ENCODE data around the gene CCNY.
"Not testable (repeated sequence)": the region's sequence is repeated elsewhere in the genome, so short reads cannot be mapped to it uniquely, and the experiment has no call there.

CCNY gene

GRCh38 chr10:35412900-35413491, 76.7 kb downstream of the CCNY start:
- no peak for DNase-seq

- peak; percentile 47 to 54 for DNase-seq
These were observed 77.9 kb downstream of the CCNY start for GRCh38 chr10:35413985-35414861.

- DNase-seq: no peak
These were observed 79.2 kb downstream of the CCNY start for GRCh38 chr10:35415505-35415904.

- DNase-seq: no peak
These were observed 80.5 kb downstream of the CCNY start for GRCh38 chr10:35416619-35417312.

- no peak for DNase-seq
These were observed 81.0 kb downstream of the CCNY start for GRCh38 chr10:35417313-35417625.

GRCh38 chr10:35417795-35418194, 81.5 kb downstream of the CCNY start:
- DNase-seq: no peak

GRCh38 chr10:35418580-35418979, 82.3 kb downstream of the CCNY start:
- DNase-seq: not testable (repeated sequence)

GRCh38 chr10:35420044-35420443, 83.7 kb downstream of the CCNY start:
- no peak for DNase-seq

GRCh38 chr10:35420827-35421552, 84.7 kb downstream of the CCNY start:
- no peak for DNase-seq

- DNase-seq: no peak
These were observed 85.4 kb downstream of the CCNY start for GRCh38 chr10:35421553-35422178.

- no peak for DNase-seq
These were observed 85.9 kb downstream of the CCNY start for GRCh38 chr10:35422228-35422627.

GRCh38 chr10:35423505-35424306, 87.4 kb downstream of the CCNY start:
- DNase-seq: no peak

GRCh38 chr10:35424680-35425285, 88.5 kb downstream of the CCNY start:
- DNase-seq: no peak

- no peak for DNase-seq
These were observed 89.3 kb downstream of the CCNY start for GRCh38 chr10:35425595-35425994.

- no peak for DNase-seq
These were observed 90.3 kb downstream of the CCNY start for GRCh38 chr10:35426657-35427056.

GRCh38 chr10:35427543-35427942, 91.2 kb downstream of the CCNY start:
- DNase-seq: no peak

- DNase-seq: no peak
These were observed 92.2 kb downstream of the CCNY start for GRCh38 chr10:35428521-35428920.

- no peak for DNase-seq
These were observed 96.6 kb downstream of the CCNY start for GRCh38 chr10:35432781-35433338.

- DNase-seq: no peak
These were observed 97.6 kb downstream of the CCNY start for GRCh38 chr10:35433851-35434426.

- DNase-seq: no peak
These were observed 98.2 kb downstream of the CCNY start for GRCh38 chr10:35434533-35434932.

GRCh38 chr10:35435824-35436223, 99.5 kb downstream of the CCNY start:
- DNase-seq: no peak

Measured in activated T-cell treated with anti-CD3 and anti-CD28 coated beads, Interleukin-2, amount 50 U/mL, for 48 hours (primary cell).